SU-DHL-6 (cell line): ENCODE results near the gene KLHL22.
"Not testable (repeated sequence)": the region's sequence is repeated elsewhere in the genome, so short reads cannot be mapped to it uniquely, and the experiment has no call there.

Experiments used
- H2AFZ ChIP-seq: fragments of 200-600 bp; sonication (generic); 2 replicates; pipeline ENCODE4 v1.6.1; 2014; ENCODE audit warnings: low read depth, mild to moderate bottlenecking, moderate library complexity, mixed read lengths, antibody characterized with exemption, low read length; ENCODE audit not compliant: severe bottlenecking
- H3F3A ChIP-seq: fragments of 200-600 bp; shearing (Covaris generic); 2 replicates; pipeline ENCODE4 v1.6.0; 2016; ENCODE audit warnings: antibody characterized with exemption, mild to moderate bottlenecking; ENCODE audit not compliant: insufficient read depth
- H3K27ac ChIP-seq: fragments of 200-600 bp; sonication (generic); 2 replicates; pipeline ENCODE4 v1.5.1; 2016; ENCODE audit warnings: low read depth, mild to moderate bottlenecking, low read length, moderate library complexity, mixed read lengths
- H3K27me3 ChIP-seq: fragments of 200-600 bp; sonication (generic), shearing (Covaris generic); 2 replicates; pipeline ENCODE4 v1.6.0; 2014; ENCODE audit warnings: mild to moderate bottlenecking, low read length
- H3K36me3 ChIP-seq: fragments of 200-600 bp; sonication (generic); 2 replicates; pipeline ENCODE4 v1.6.1; 2014; ENCODE audit warnings: mild to moderate bottlenecking, low read length, mixed read lengths
- H3K4me2 ChIP-seq: fragments of 300-600, 200-600 bp; shearing (Covaris generic), sonication (generic); 2 replicates; pipeline ENCODE4 v1.6.0; 2014; ENCODE audit warnings: low read length, low read depth, mild to moderate bottlenecking; ENCODE audit not compliant: poor library complexity, severe bottlenecking
- H3K4me3 ChIP-seq: fragments of 200-600 bp; sonication (generic); 2 replicates; pipeline ENCODE4 v1.5.1; 2014; ENCODE audit warnings: antibody characterized with exemption, low read length, mild to moderate bottlenecking, mixed read lengths; ENCODE audit not compliant: insufficient read depth, poor library complexity, severe bottlenecking
- H3K79me2 ChIP-seq: fragments of 200-600 bp; sonication (generic); 2 replicates; pipeline ENCODE4 v1.6.1; 2014; ENCODE audit warnings: mild to moderate bottlenecking, low read length, moderate library complexity; ENCODE audit not compliant: insufficient read depth
- H3K9ac ChIP-seq: fragments of 200-600 bp; sonication (generic); 2 replicates; pipeline ENCODE4 v1.7.0; 2014; ENCODE audit warnings: mild to moderate bottlenecking, low read length
- H3K9me2 ChIP-seq: fragments of 200-600 bp; sonication (generic); replicated peaks from 2 replicates; pipeline ENCODE4 v1.6.1; 2014; ENCODE audit warnings: low read length; ENCODE audit not compliant: insufficient read depth
- H3K9me3 ChIP-seq: fragments of 200-600 bp; sonication (generic); 2 replicates; pipeline ENCODE4 v1.6.1; 2014; ENCODE audit warnings: low read length, mixed read lengths; ENCODE audit not compliant: insufficient read depth
- H4K20me1 ChIP-seq: fragments of 200-600 bp; sonication (generic); 2 replicates; pipeline ENCODE4 v1.6.1; 2014; ENCODE audit warnings: low read depth, mild to moderate bottlenecking, antibody characterized with exemption, low read length, moderate library complexity, mixed read lengths
- CTCF ChIP-seq: fragments of 200-600 bp; sonication (generic); IDR thresholded peaks from one replicate; pipeline ENCODE4 v1.5.1; 2017; ENCODE audit warnings: antibody characterized with exemption, mild to moderate bottlenecking, low read length, moderate library complexity; ENCODE audit not compliant: insufficient read depth, poor library complexity, severe bottlenecking
- EZH2phosphoT487 ChIP-seq: fragments of 200-600 bp; sonication (generic), shearing (Covaris generic); conservative IDR thresholded peaks from 2 replicates; pipeline ENCODE4 v1.6.1; 2018; ENCODE audit warnings: mild to moderate bottlenecking, antibody characterized with exemption, low read length, moderate library complexity, mixed read lengths

Gene KLHL22

GRCh38 chr22:20507253-20508066, 11.9 kb upstream of the KLHL22 start, which contains the start of gene MED15:
MED15 (plus strand) TSS chr22:20507610; CDS start chr22:20507679, 69 bp downstream.
- Histone ChIP-seq H3K36me3 (no peaks in the 10 kb centered on the region), H3F3A (no peaks in the 10 kb centered on the region), H3K4me3 (peak within 1 kb of the TSS; percentile 84), H3K27ac (peak within 1 kb of the TSS; percentile 23; the same call in 1 of the 2 replicates), H3K9me2 (no peaks in the 10 kb centered on the region), H2AFZ (peak within 1 kb of the TSS; percentile 77), H4K20me1 (no peaks in the 10 kb centered on the region), H3K4me2 (peak within 1 kb of the TSS; percentile 76), H3K9me3 (no peaks in the 10 kb centered on the region), H3K9ac (peak within 1 kb of the TSS; percentile 86), H3K27me3 (no peaks in the 10 kb centered on the region), H3K79me2 (peaks cover 43% of the 10 kb centered on the region)
- TF ChIP-seq EZH2phosphoT487 (no peak), CTCF (no peak)

- H4K20me1 ChIP-seq = no peaks in the 10 kb centered on the region
- H3K9ac ChIP-seq = peak overlapping the region; percentile 86; the same call in 1 of the 2 replicates
- no peaks in the 10 kb centered on the region for H3K36me3 ChIP-seq
- H3K27ac ChIP-seq = no peak overlapping the region
- peak overlapping the region; percentile 84 for H3K4me3 ChIP-seq
- no peaks in the 10 kb centered on the region for H3K9me2 ChIP-seq
- peak overlapping the region; percentile 77 for H2AFZ ChIP-seq
- H3K27me3 ChIP-seq = no peaks in the 10 kb centered on the region
- peak overlapping the region; percentile 76 for H3K4me2 ChIP-seq
- TF ChIP-seq EZH2phosphoT487 = no peak
- no peak for TF ChIP-seq CTCF
- no peaks in the 10 kb centered on the region for H3F3A ChIP-seq
- H3K79me2 ChIP-seq = peaks cover 38% of the 10 kb centered on the region
- H3K9me3 ChIP-seq = no peaks in the 10 kb centered on the region
Measured at GRCh38 chr22:20506543-20507252, 11.1 kb upstream of the KLHL22 start.

GRCh38 chr22:20504293-20504922, 8.8 kb upstream of the KLHL22 start:
- H3K27me3 ChIP-seq, H3K4me3 ChIP-seq, H3K36me3 ChIP-seq, H3F3A ChIP-seq, H3K27ac ChIP-seq, H3K9ac ChIP-seq, H3K9me2 ChIP-seq, H2AFZ ChIP-seq, H3K9me3 ChIP-seq, H4K20me1 ChIP-seq, H3K4me2 ChIP-seq: not testable (repeated sequence)
- peaks cover 19% of the 10 kb centered on the region for H3K79me2 ChIP-seq
